CD4-positive, alpha-beta memory T cell (primary cell): ENCODE measurements around the gene TRIP4. TPM values are rescaled to one million over a fixed set of nuclear protein-coding genes. Genes with fewer than 3 reads are reported as not detected.
"Not testable (repeated sequence)": the region's sequence is repeated elsewhere in the genome, so short reads cannot be mapped to it uniquely, and the experiment has no call there.

Experiments used
- CTCF ChIA-PET: fragments of 350-600 bp; sonication (Branson Sonifier 250); formaldehyde crosslinking; loops from one replicate; lab custom pipeline; 2021; ENCODE audit warnings: inconsistent platforms; ENCODE audit not compliant: partially characterized antibody; lab: Charles Lee
- POLR2A ChIA-PET: fragments of 350-600 bp; sonication (Branson Sonifier 250); formaldehyde crosslinking; loops from one replicate; lab custom pipeline; 2021; ENCODE audit not compliant: partially characterized antibody; lab: Charles Lee
- DNase-seq, 5 donors: peaks; one replicate each; pipeline versions ENCODE4 v3.0.0 to v3.0.0-alpha.2; 2020 to 2022; ENCODE audit warnings: mixed read lengths in 1 of 5
- H3K27ac ChIP-seq: one replicate; pipeline ENCODE4 v1.7.0; 2013; ENCODE audit warnings: low read depth, low read length
- H3K27me3 ChIP-seq: 2 replicates; pipeline ENCODE4 v1.7.0; 2013; ENCODE audit warnings: mild to moderate bottlenecking, low read length, moderate library complexity; ENCODE audit not compliant: insufficient read depth
- H3K36me3 ChIP-seq: 2 replicates; pipeline ENCODE4 v1.7.0; 2013; ENCODE audit warnings: mild to moderate bottlenecking, low read length, moderate library complexity; ENCODE audit not compliant: insufficient read depth
- H3K4me1 ChIP-seq: 2 replicates; pipeline ENCODE4 v1.7.0; 2013; ENCODE audit warnings: mild to moderate bottlenecking, low read length, moderate library complexity; ENCODE audit not compliant: insufficient read depth
- H3K4me3 ChIP-seq, 2 donors: one replicate each; pipeline ENCODE4 v1.7.0; 2013; ENCODE audit warnings: low read length in 2 of 2, mild to moderate bottlenecking in 1 of 2
- H3K9me3 ChIP-seq, 2 donors: one replicate each; pipeline ENCODE4 v1.7.0; 2013; ENCODE audit warnings: low read length in 2 of 2, control low read depth in 1 of 2; ENCODE audit not compliant: control insufficient read depth in 1 of 2
- H3K27ac Mint-ChIP-seq, 7 donors: one replicate each; pipeline ENCODE4 v1.8.0; 2020 to 2021; ENCODE audit warnings: mixed read lengths in 7 of 7, mild to moderate bottlenecking in 6 of 7, inconsistent platforms in 3 of 7, moderate library complexity in 3 of 7
- H3K27me3 Mint-ChIP-seq, 2 donors: one replicate each; pipeline ENCODE4 v1.8.0; 2020 to 2021; ENCODE audit warnings: mixed read lengths in 2 of 2
- H3K36me3 Mint-ChIP-seq, 2 donors: one replicate each; pipeline ENCODE4 v1.8.0; 2020 to 2021; ENCODE audit warnings: mixed read lengths in 2 of 2, inconsistent platforms in 1 of 2, mild to moderate bottlenecking in 1 of 2
- H3K4me1 Mint-ChIP-seq, 4 donors: one replicate each; pipeline ENCODE4 v1.8.0; 2020 to 2021; ENCODE audit warnings: mixed read lengths in 4 of 4, mild to moderate bottlenecking in 1 of 4
- H3K4me3 Mint-ChIP-seq, 8 donors: one replicate each; pipeline ENCODE4 v1.8.0; 2020 to 2021; ENCODE audit warnings: mixed read lengths in 8 of 8, mild to moderate bottlenecking in 7 of 8, moderate library complexity in 6 of 8, inconsistent platforms in 3 of 8
- H3K9me3 Mint-ChIP-seq, 8 donors: one replicate each; pipeline ENCODE4 v1.8.0; 2020 to 2021; ENCODE audit warnings: mixed read lengths in 8 of 8, mild to moderate bottlenecking in 5 of 8, inconsistent platforms in 3 of 8, moderate library complexity in 1 of 8
- intact Hi-C: fragments of 100-400 bp; cut with micrococcal nuclease; formaldehyde crosslinking; loops from one replicate; pipeline ENCODE4 v1.15.1; 2023
- polyA plus RNA-seq, 2 donors: library from polyadenylated mRNA; unstranded; fragments of 300-500 nt; fragmentation: Illumina TruSeq; gene quantifications; one replicate each; pipeline ENCODE4 v1.2.3, GENCODE V29; 2021
- total RNA-seq, 2 experiments: library from RNA; stranded (reverse); gene quantifications; one replicate each; pipeline ENCODE4 v1.2.3, GENCODE V29; 2021

The TRIP4 gene
- total and polyA plus RNA-seq, 4 experiments from 2014 or later, result 28.2 to 37.1 (median 29.4) TPM

GRCh38 chr15:64495968-64496367 is 108.3 kb downstream of the TRIP4 start:
- H3K9me3 ChIP-seq, intact Hi-C loops, H3K27me3 ChIP-seq, H3K4me3 Mint-ChIP-seq, CTCF ChIA-PET, H3K4me3 ChIP-seq, H3K9me3 Mint-ChIP-seq, DNase-seq, POLR2A ChIA-PET, H3K27me3 Mint-ChIP-seq, H3K27ac ChIP-seq: not testable (repeated sequence)
- Histone ChIP-seq H3K36me3 (peaks cover 11% of the 10 kb centered on the region), H3K4me1 (peaks cover 20% of the 10 kb centered on the region)
- Mint-ChIP-seq H3K36me3 (peaks cover 35 to 41% of the 10 kb centered on the region in 2 donors), H3K4me1 (peaks cover 43 to 74% (median 50%) of the 10 kb centered on the region in 4 donors), H3K27ac (peak overlapping the region; percentile 13 to 76 (median 52))

DNA sequence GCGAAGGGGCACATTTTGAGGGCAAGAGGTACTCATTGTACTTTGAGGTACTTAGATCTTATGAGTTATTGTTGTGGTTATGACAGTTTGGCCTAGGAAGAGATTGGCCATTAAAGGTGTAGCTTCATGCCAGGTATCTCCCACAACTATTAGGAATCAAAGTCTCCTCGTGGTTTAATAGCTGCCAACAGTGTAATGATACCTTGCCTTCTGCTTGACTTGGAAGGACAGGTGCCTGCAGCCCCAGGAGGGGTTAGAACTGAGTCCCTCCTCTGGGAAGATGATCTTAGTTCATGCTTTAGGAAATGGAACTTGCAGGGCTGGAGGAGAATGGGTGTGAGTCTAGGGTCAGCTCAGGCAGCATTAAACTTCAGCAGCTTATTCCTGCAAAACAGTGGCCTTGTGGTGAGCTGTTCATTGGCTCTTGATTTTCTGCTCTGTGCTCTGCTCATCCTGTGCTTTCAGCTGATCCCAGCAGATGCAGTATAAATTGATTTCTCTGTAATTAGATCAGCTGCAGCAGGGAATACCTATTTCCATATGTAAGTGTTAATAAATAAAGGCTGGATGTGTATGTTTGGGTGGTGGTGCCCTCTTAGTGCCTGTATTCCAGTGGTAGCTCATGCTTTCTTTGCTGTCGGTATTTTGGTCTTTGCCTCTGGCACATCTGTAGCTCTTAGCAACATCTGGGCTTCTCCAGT is 113.2 kb downstream of the TRIP4 start:
- H3K27me3 ChIP-seq, result no peaks in the 10 kb centered on the region
- POLR2A ChIA-PET, result interaction anchor here (0.6 to 1.4 kb wide), 6 partner anchors 13 to 135 kb away, joined by 3 to 4 read pairs (median 3); no protein-coding TSS in a partner anchor
- no peak for DNase-seq
- H3K4me1 Mint-ChIP-seq, result peaks cover 60 to 89% (median 75%) of the 10 kb centered on the region in 4 donors
- CTCF ChIA-PET, result interaction anchor here (0.6 to 2.2 kb wide), 3 partner anchors 17 to 1884 kb away, joined by 3 to 7 read pairs (median 3); no protein-coding TSS in a partner anchor
- H3K27ac ChIP-seq, result peak overlapping the region; percentile 22
- no peaks in the 10 kb centered on the region for H3K9me3 Mint-ChIP-seq
- peak overlapping the region in 4 of 8 donors; percentile 29 to 73 (median 48) for H3K4me3 Mint-ChIP-seq
- no peaks in the 10 kb centered on the region for H3K9me3 ChIP-seq
- no peak overlapping the region for H3K4me3 ChIP-seq
- peak overlapping the region; percentile 68 to 90 (median 87) for H3K27ac Mint-ChIP-seq
- intact Hi-C loops, result no loop called here
- H3K27me3 Mint-ChIP-seq, result no peaks in the 10 kb centered on the region
- peaks cover 66% of the 10 kb centered on the region for H3K4me1 ChIP-seq
- H3K36me3 ChIP-seq, result peaks cover 7% of the 10 kb centered on the region
- peaks cover 39% of the 10 kb centered on the region in 2 donors for H3K36me3 Mint-ChIP-seq

DNA sequence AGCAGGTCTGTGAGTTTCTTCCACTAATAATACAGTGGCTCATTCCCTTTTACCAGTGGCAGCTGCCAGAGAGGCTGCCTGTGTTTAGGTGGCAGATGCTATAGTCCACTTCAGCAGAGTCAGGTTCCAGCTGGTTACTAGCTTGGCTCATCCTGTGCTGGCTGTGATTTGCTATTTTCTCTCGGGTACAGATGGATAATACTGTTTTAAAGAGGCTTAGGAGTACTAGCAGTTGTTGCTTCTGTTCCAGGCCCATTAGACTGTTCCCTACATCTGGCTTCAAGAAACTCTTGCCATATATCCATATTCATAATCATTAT is 113.7 kb downstream of the TRIP4 start:
- Mint-ChIP-seq H3K27ac (peak overlapping the region; percentile 68 to 90 (median 87)), H3K9me3 (no peaks in the 10 kb centered on the region), H3K4me1 (peaks cover 60 to 84% (median 70%) of the 10 kb centered on the region in 4 donors), H3K27me3 (no peaks in the 10 kb centered on the region), H3K4me3 (peak overlapping the region in 4 of 8 donors; percentile 29 to 73 (median 48)), H3K36me3 (peaks cover 35% of the 10 kb centered on the region in 2 donors)
- Histone ChIP-seq H3K27me3 (no peaks in the 10 kb centered on the region), H3K4me1 (peaks cover 66% of the 10 kb centered on the region), H3K27ac (peak overlapping the region; percentile 22), H3K9me3 (no peaks in the 10 kb centered on the region), H3K36me3 (peaks cover 7% of the 10 kb centered on the region), H3K4me3 (no peak overlapping the region)
- no peak for DNase-seq
- intact Hi-C loops, result no loop called here
- ChIA-PET CTCF (interaction anchor here (0.8 to 2.2 kb wide), 2 partner anchors 17 to 73 kb away, joined by 3 to 7 read pairs; no protein-coding TSS in a partner anchor), POLR2A (interaction anchor here (0.8 to 1.4 kb wide), 5 partner anchors 12 to 134 kb away, joined by 3 to 4 read pairs (median 3); no protein-coding TSS in a partner anchor)

GRCh38 chr15:64502151-64502550 is 114.5 kb downstream of the TRIP4 start:
- H3K27ac Mint-ChIP-seq, result peak overlapping the region; percentile 68 to 94 (median 84)
- no peak overlapping the region for H3K4me3 ChIP-seq
- H3K27ac ChIP-seq, result peak overlapping the region; percentile 52
- no peaks in the 10 kb centered on the region for H3K27me3 Mint-ChIP-seq
- peak overlapping the region in 6 of 8 donors; percentile 36 to 80 (median 59) for H3K4me3 Mint-ChIP-seq
- intact Hi-C loops, result loop anchor here (2.0 kb wide), 1 partner anchor 41 kb away; the partner anchor contains the start of gene ZNF609
- peaks cover 7% of the 10 kb centered on the region for H3K36me3 ChIP-seq
- no peaks in the 10 kb centered on the region for H3K9me3 ChIP-seq
- ChIA-PET POLR2A (interaction anchor here (1.1 to 2.3 kb wide), 3 partner anchors 12 to 40 kb away, joined by 3 to 10 read pairs (median 3); no protein-coding TSS in a partner anchor), CTCF (interaction anchor here (0.5 to 2.5 kb wide), 4 partner anchors 18 to 151 kb away, joined by 3 to 13 read pairs (median 6); no protein-coding TSS in a partner anchor)
- DNase-seq, result no peak
- peaks cover 33 to 35% of the 10 kb centered on the region in 2 donors for H3K36me3 Mint-ChIP-seq
- no peaks in the 10 kb centered on the region for H3K9me3 Mint-ChIP-seq
- H3K4me1 ChIP-seq, result peaks cover 72% of the 10 kb centered on the region
- peaks cover 64 to 88% (median 73%) of the 10 kb centered on the region in 4 donors for H3K4me1 Mint-ChIP-seq
- no peaks in the 10 kb centered on the region for H3K27me3 ChIP-seq

- H3K4me1 ChIP-seq, result peaks cover 76% of the 10 kb centered on the region
- H3K27ac Mint-ChIP-seq, result peak overlapping the region; percentile 68 to 94 (median 84)
Observed at GRCh38 chr15:64502551-64502950, 114.9 kb downstream of the TRIP4 start.

GRCh38 chr15:64503197-64503596 is 115.6 kb downstream of the TRIP4 start:
- peak overlapping the region; percentile 49 to 80 (median 68) for H3K4me3 Mint-ChIP-seq
- peaks cover 82% of the 10 kb centered on the region for H3K4me1 ChIP-seq
- no peaks in the 10 kb centered on the region for H3K9me3 Mint-ChIP-seq
- H3K27ac ChIP-seq, result peak overlapping the region; percentile 52
- CTCF ChIA-PET, result interaction anchor here (0.6 to 2.5 kb wide), 7 partner anchors 9 to 150 kb away, joined by 3 to 13 read pairs (median 3); no protein-coding TSS in a partner anchor
- peak overlapping the region; percentile 68 to 94 (median 84) for H3K27ac Mint-ChIP-seq
- peaks cover 68 to 91% (median 80%) of the 10 kb centered on the region in 4 donors for H3K4me1 Mint-ChIP-seq
- no peaks in the 10 kb centered on the region for H3K9me3 ChIP-seq
- peaks cover 7% of the 10 kb centered on the region for H3K36me3 ChIP-seq
- intact Hi-C loops, result loop anchor here (2.0 kb wide), 1 partner anchor 42 kb away; the partner anchor contains the start of gene ZNF609
- POLR2A ChIA-PET, result interaction anchor here (0.6 to 2.3 kb wide), 20 partner anchors 9 to 164 kb away, joined by 3 to 14 read pairs (median 4); partner anchors contain the start of genes TRIP4 and ZNF609
- peak in 1 of 5 donors; percentile 20 for DNase-seq
- H3K36me3 Mint-ChIP-seq, result peaks cover 31 to 39% of the 10 kb centered on the region in 2 donors
- H3K4me3 ChIP-seq, result peak overlapping the region; percentile 23 to 30
- no peaks in the 10 kb centered on the region for H3K27me3 Mint-ChIP-seq
- no peaks in the 10 kb centered on the region for H3K27me3 ChIP-seq

More at GRCh38 chr15:64502551-64502950, 114.9 kb downstream of the TRIP4 start:
- Mint-ChIP-seq H3K9me3 (no peaks in the 10 kb centered on the region), H3K4me1 (peaks cover 66 to 88% (median 76%) of the 10 kb centered on the region in 4 donors), H3K4me3 (peak overlapping the region in 7 of 8 donors; percentile 49 to 80 (median 69)), H3K36me3 (peaks cover 31 to 38% of the 10 kb centered on the region in 2 donors), H3K27me3 (no peaks in the 10 kb centered on the region)
- POLR2A ChIA-PET, result interaction anchor here (0.6 to 2.3 kb wide), 8 partner anchors 11 to 149 kb away, joined by 3 to 14 read pairs (median 8); partner anchors contain the start of gene ZNF609
- Histone ChIP-seq H3K36me3 (peaks cover 7% of the 10 kb centered on the region), H3K27ac (peak overlapping the region; percentile 52), H3K27me3 (no peaks in the 10 kb centered on the region), H3K4me3 (no peak overlapping the region), H3K9me3 (no peaks in the 10 kb centered on the region)
- CTCF ChIA-PET, result interaction anchor here (1.3 to 2.5 kb wide), 4 partner anchors 8 to 151 kb away, joined by 3 to 13 read pairs (median 4); no protein-coding TSS in a partner anchor
- intact Hi-C loops, result loop anchor here (2.0 kb wide), 1 partner anchor 42 kb away; the partner anchor contains the start of gene ZNF609
- no peak for DNase-seq
